ENCODE data around the gene MUC12.
"Not testable (repeated sequence)": the region's sequence is repeated elsewhere in the genome, so short reads cannot be mapped to it uniquely, and the experiment has no call there.

Gene MUC12

GRCh38 chr7:100998530-100998929 lies 29.2 kb downstream of the MUC12 start:
- DNase-seq, result not testable (repeated sequence)

DNA sequence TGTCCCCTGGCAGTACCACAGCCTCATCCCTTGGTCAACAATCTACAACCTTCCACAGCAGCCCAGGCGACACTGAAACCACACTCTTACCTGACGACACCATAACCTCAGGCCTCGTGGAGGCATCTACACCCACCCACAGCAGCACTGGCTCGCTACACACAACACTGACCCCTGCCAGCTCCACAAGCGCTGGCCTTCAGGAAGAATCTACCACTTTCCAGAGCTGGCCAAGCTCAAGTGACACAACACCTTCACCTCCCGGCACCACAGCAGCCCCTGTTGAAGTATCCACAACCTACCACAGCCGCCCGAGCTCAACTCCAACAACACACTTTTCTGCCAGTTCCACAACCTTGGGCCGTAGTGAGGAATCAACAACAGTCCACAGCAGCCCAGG lies 30.0 kb downstream of the MUC12 start:
- not testable (repeated sequence) for DNase-seq

GRCh38 chr7:101000025-101000424 lies 30.7 kb downstream of the MUC12 start:
- not testable (repeated sequence) for DNase-seq

DNA sequence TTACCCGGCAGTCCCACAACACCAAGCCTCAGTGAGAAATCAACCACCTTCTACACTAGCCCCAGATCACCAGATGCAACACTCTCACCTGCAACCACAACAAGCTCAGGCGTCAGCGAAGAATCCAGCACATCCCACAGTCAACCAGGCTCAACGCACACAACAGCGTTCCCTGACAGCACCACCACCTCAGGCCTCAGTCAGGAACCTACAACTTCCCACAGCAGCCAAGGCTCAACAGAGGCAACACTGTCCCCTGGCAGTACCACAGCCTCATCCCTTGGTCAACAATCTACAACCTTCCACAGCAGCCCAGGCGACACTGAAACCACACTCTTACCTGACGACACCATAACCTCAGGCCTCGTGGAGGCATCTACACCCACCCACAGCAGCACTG lies 33.0 kb downstream of the MUC12 start:
- not testable (repeated sequence) for DNase-seq

- not testable (repeated sequence) for DNase-seq
Measured at GRCh38 chr7:101007361-101007760, 38.0 kb downstream of the MUC12 start.

- DNase-seq, result no peak
Measured at GRCh38 chr7:101009629-101010028, 40.3 kb downstream of the MUC12 start.

DNA sequence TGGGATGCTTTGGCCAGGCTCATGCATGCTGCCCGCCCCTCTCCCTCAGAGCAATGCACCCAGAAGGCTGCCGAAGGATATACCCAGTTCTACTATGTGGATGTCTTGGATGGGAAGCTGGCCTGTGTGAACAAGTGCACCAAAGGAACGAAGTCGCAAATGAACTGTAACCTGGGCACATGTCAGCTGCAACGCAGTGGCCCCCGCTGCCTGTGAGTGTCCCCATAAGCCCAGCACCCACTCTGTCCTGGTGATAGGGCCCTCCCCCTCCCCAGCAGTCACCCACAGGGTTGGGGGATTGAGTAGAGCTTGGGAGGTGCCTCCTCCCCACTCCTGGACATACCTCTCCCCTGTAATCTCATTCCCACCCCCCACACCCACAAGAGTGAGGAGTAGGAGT lies 43.6 kb downstream of the MUC12 start:
- no peak for DNase-seq

DNA sequence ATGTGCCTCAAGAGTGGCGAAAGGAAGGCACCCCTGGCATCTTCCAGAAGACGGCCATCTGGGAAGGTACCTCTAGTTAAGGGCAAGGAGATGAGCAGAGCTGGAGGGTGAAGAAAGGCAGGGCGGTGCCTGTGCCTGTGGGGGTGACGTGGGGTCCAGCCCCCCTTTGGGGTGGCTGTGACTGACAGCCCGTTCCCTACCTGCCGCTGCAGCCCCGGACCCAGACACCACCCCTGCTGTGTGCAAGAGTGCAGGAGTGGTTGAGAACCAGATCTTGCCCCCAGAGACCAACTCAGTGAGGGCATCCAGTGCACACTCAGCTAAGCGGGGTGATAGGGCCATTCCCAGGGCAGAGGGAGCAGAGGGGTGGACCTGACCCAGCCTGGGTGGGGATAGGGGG lies 46.3 kb downstream of the MUC12 start:
- DNase-seq, result no peak

DNA sequence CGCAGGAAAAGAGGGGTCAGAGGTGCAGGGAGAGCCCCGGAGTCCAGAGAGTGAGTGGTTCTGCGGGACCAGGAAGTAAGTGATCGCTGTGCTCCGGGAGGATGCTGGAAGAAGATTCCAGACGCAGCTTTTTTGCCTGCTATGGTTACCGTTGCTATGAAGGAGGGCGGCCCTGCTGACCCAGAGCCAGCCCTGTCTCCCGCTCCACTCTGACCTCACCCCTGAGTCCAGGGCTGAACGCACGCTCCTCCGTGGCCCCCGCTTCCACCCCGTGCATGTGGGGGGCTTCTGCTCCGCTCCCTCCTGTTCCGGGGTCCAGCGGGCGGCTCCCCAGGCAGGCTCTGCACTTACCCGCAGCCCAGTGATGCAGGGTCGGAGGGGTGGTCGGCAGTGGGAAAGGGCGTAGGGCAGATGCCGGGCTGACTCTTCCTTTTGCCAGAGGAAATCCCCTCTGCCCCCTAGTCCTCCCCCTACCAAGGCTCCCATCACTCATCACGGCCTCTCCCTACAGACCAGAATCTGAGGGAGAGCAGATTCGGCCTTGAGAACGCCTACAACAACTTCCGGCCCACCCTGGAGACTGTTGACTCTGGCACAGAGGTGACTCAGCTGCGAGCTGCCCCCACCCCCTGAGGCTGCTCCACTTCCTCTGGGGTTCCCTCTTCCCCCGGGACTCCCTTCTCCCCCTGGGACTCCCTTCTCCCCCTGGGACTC lies 47.9 kb downstream of the MUC12 start:
- peak; percentile 15 for DNase-seq

GRCh38 chr7:101018271-101019167 lies 49.2 kb downstream of the MUC12 start:
- no peak for DNase-seq

DNA sequence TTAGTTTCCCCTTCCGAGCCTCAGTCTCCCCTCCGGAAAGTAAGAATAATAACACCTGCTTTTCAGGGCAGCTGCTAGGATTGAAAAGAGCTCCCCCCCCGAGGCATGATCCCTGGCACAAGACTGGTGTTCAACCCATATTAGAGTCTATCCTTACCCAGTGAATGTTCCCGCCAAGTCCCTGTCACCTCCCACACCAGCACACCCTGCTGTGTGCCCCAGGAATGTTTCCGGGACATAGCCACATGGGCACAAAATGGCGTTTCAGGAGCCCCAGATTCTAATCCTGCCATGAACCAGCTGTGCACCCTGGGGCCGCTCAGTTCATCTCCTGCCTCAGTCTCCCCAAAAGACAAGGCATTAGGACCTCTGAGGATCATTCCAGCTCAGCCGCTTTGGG lies 51.1 kb downstream of the MUC12 start:
- DNase-seq, result no peak

GRCh38 chr7:101021703-101022102 lies 52.3 kb downstream of the MUC12 start:
- no peak for DNase-seq

DNA sequence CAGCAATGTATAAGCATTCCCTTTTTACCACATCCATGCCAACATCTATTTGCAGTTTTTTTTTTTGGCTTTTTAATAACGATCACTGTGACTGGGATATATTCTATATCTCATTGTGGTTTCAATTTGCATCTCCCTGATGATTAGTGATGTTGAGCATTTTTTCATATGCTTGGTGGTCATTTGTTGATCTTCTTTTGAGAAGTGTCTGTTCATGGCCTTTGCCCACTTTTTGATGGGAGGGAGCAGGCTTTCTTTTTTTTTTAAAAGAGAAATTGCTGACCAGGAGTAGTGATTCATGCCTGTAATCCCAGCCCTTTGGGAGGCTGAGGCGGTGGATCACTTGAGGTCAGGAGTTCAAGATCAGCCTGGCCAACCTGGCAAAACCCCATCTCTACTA lies 54.5 kb downstream of the MUC12 start:
- DNase-seq, result no peak

- peak; percentile 28 for DNase-seq
Measured at GRCh38 chr7:101031082-101031481, 61.7 kb downstream of the MUC12 start.

DNA sequence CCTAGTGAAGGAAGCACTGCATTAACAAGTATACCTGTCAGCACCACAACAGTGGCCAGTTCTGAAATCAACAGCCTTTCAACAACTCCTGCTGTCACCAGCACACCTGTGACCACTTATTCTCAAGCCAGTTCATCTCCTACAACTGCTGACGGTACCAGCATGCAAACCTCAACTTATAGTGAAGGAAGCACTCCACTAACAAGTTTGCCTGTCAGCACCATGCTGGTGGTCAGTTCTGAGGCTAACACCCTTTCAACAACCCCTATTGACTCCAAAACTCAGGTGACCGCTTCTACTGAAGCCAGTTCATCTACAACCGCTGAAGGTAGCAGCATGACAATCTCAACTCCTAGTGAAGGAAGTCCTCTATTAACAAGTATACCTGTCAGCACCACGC lies 66.6 kb downstream of the MUC12 start:
- no peak for DNase-seq

GRCh38 chr7:101041283-101041682 lies 71.9 kb downstream of the MUC12 start:
- not testable (repeated sequence) for DNase-seq

- DNase-seq, result no peak
Measured at GRCh38 chr7:101058355-101058754, 89.0 kb downstream of the MUC12 start.

GRCh38 chr7:101059620-101059942 lies 90.2 kb downstream of the MUC12 start:
- DNase-seq, result no peak

DNA sequence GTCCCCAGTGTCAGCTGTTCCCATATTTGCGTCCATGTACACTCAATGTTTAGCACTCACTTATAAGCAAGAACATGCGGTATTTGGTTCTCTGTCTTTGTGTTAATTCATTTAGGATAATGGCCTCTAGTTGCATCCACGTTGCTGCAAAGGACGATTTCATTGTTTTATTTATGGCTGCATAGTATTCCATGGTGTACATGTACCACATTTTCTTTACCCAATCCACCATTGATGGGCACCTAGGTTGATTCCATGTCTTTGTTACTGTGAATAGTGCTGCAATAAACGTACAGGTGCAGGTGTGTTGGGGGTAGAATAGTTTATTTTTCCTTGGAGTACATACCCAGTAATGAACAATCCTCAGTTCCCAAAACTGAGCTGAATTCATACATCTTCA lies 91.6 kb downstream of the MUC12 start:
- DNase-seq, result no peak

DNA sequence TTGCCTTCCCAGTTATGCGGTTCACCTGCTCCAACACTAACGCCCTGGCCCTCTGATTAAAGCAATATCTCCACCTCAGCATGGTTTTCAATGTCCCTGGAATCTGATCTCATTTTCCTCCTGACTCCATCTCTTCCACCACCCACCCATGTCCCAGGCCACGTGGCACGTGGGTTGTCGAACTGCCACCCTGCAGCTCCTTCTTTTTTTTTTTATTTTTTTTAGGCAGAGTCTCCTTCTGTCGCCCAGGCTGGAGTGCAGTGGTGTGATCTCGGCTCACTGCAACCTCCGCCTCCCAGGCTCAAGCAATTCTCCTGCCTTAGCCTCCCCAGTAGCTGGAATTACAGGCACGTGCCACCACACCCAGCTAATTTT lies 94.8 kb downstream of the MUC12 start:
- peak; percentile 7 for DNase-seq

DNA sequence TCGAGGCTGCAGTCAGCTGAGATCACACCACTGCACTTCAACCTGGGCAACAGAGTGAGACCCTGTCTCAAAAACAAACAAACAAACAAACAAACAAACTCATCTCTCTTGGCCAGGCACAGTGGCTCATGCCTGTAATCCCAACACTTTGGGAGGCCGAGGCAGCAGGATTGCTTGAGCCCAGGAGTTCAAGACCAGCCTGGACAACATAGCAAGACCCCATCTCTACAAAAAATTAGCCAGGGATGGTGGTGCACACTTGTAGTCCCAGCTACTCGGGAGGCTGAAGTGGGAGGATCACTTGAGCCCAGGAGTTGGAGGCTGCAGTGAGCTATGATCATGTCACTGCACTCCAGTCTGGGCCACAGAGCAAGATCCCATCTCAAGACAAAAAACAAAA lies 95.8 kb downstream of the MUC12 start:
- not testable (repeated sequence) for DNase-seq

DNA sequence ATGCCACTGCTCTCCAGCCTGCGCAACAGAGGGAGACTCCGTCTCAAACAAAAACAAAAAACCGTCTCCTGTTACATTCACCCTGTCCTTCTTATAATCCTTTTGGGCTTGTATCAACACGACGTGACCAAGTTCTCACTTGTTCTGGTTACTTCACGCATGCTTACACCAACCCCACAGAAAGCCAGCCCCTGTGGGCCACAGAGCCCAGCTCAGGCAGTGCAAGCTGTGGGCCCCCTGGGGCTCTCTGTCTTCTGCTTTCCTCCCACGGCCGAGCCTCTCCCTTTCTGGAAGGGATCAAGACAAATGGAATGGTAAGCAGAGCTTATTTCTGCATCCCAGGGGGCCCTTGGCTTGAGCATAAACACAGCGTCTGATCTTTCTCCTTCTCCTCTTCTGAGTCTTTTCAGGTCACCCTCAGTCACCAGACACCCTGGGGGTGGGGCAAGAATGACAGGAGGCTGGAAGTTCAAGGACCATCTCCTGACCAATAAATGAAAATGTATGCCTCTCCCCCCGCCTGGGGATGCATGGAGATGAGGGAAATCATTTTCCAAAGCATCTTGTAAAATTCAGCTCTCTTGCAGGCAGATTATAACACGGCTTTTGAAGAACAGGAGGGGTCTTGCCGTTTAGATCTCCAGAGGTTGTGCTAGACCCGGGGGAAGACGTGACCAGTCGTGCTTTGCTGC lies 96.9 kb downstream of the MUC12 start:
- peak; percentile 92 for DNase-seq

- peak; percentile 42 for DNase-seq
Measured at GRCh38 chr7:101066833-101067177, 97.4 kb downstream of the MUC12 start.

GRCh38 chr7:101068401-101068800 lies 99.0 kb downstream of the MUC12 start:
- no peak for DNase-seq
